ENCODE measurements around the gene KRT20.

Gene KRT20

GRCh38 chr17:40844671-40845107 lies 40.4 kb downstream of the KRT20 start:
- peaks cover 97% of the 10 kb centered on the region for H3K27me3 ChIP-seq
- H3K9me3 ChIP-seq: no peaks in the 10 kb centered on the region
- no peak overlapping the region for H3K4me3 ChIP-seq (ENCODE audit: low read depth in 1 of 2, low read length in 1 of 2)
- no peak for TF ChIP-seq CTCF (IDR thresholded peaks at IDR 0.05)
- H3K27ac ChIP-seq: no peak overlapping the region
- no peaks in the 10 kb centered on the region for H3K36me3 ChIP-seq
- H3K4me1 ChIP-seq (ENCODE audit: control insufficient read depth in 1 of 2, insufficient read depth in 1 of 2, low read depth in 1 of 2, low read length in 1 of 2): no peaks in the 10 kb centered on the region

GRCh38 chr17:40843242-40843641 lies 41.8 kb downstream of the KRT20 start:
- H3K27me3 ChIP-seq: peaks cover 97% of the 10 kb centered on the region

DNA sequence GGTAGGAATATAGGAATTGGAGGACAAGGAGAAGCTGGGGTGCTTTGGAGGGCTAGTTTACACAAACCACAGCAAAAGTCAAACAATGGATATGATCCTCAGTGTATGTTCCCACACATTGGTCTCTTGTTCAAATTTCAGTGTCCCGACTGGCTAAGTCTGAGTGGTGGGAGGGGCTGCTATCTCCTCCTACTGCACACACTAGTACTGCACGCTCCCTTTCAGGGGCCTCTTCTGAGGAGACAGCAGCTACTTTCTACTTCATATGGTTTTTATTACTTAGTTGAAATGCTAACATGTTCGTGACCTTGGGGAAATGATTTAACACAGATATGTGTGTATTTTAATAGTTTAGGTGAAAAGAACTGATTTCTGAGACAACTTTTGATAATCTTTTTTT lies 43.8 kb downstream of the KRT20 start:
- no peaks in the 10 kb centered on the region for H3K9me3 ChIP-seq
- H3K27ac ChIP-seq: no peak overlapping the region
- TF ChIP-seq CTCF (IDR thresholded peaks at IDR 0.05): no peak
- H3K4me3 ChIP-seq (ENCODE audit: low read depth in 1 of 2, low read length in 1 of 2): no peak overlapping the region
- no peaks in the 10 kb centered on the region for H3K4me1 ChIP-seq (ENCODE audit: control insufficient read depth in 1 of 2, insufficient read depth in 1 of 2, low read depth in 1 of 2, low read length in 1 of 2)
- peaks cover 90% of the 10 kb centered on the region for H3K27me3 ChIP-seq
- no peaks in the 10 kb centered on the region for H3K36me3 ChIP-seq

More at GRCh38 chr17:40843242-40843641, 41.8 kb downstream of the KRT20 start:
- H3K9me3 ChIP-seq: no peaks in the 10 kb centered on the region
- no peaks in the 10 kb centered on the region for H3K36me3 ChIP-seq
- H3K4me1 ChIP-seq (ENCODE audit: control insufficient read depth in 1 of 2, insufficient read depth in 1 of 2, low read depth in 1 of 2, low read length in 1 of 2): no peaks in the 10 kb centered on the region
- no peak for TF ChIP-seq CTCF (IDR thresholded peaks at IDR 0.05)
- no peak overlapping the region for H3K27ac ChIP-seq
- H3K4me3 ChIP-seq (ENCODE audit: low read depth in 1 of 2, low read length in 1 of 2): no peak overlapping the region

DNA sequence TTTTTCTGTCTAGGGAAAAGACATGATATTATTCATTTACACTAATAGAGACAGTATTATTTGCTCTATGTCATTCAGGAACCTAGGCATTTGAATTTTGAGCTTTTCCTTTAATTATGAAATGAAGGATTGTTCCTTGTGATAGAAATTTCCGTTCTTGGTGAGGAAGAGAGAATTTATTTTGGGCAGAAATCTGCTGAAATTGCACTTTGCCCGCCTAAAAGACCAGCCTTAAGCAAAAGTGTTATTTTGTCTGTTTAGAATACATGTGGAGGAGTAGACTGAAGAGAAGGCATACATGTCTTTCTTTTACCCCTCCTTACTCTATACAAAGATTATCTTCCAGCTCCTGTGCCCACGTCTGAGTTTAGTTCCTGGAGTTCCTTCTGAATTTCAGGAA lies 45.8 kb downstream of the KRT20 start:
- H3K36me3 ChIP-seq: no peaks in the 10 kb centered on the region
- H3K27ac ChIP-seq: no peak overlapping the region
- TF ChIP-seq CTCF (IDR thresholded peaks at IDR 0.05): no peak
- no peak overlapping the region for H3K4me3 ChIP-seq (ENCODE audit: low read depth in 1 of 2, low read length in 1 of 2)
- H3K27me3 ChIP-seq: peaks cover 69% of the 10 kb centered on the region
- H3K4me1 ChIP-seq (ENCODE audit: control insufficient read depth in 1 of 2, insufficient read depth in 1 of 2, low read depth in 1 of 2, low read length in 1 of 2): no peaks in the 10 kb centered on the region
- H3K9me3 ChIP-seq: no peaks in the 10 kb centered on the region

DNA sequence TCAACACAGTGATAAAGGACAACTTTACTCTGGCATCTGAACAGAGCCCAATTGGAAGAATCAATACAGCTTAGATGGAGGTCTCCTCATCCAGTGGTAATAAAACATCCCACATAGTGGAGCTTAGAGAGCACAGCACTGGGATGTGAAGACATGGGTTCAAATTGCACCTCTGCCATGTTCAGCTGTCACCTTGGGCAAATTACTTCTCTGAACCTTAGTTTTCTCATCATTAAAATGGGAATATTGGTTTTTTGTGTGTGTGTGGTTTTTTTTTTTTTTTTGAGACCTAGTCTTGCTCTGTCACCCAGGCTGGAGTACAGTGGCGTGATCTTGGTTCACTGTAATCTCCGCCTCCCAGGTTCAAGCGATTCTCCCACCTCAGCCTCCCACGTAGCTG lies 49.0 kb downstream of the KRT20 start:
- no peaks in the 10 kb centered on the region for H3K4me1 ChIP-seq (ENCODE audit: control insufficient read depth in 1 of 2, insufficient read depth in 1 of 2, low read depth in 1 of 2, low read length in 1 of 2)
- no peak overlapping the region for H3K27ac ChIP-seq
- no peak overlapping the region for H3K4me3 ChIP-seq (ENCODE audit: low read depth in 1 of 2, low read length in 1 of 2)
- H3K9me3 ChIP-seq: no peaks in the 10 kb centered on the region
- peaks cover 39% of the 10 kb centered on the region for H3K27me3 ChIP-seq
- TF ChIP-seq CTCF (IDR thresholded peaks at IDR 0.05): no peak
- no peaks in the 10 kb centered on the region for H3K36me3 ChIP-seq

DNA sequence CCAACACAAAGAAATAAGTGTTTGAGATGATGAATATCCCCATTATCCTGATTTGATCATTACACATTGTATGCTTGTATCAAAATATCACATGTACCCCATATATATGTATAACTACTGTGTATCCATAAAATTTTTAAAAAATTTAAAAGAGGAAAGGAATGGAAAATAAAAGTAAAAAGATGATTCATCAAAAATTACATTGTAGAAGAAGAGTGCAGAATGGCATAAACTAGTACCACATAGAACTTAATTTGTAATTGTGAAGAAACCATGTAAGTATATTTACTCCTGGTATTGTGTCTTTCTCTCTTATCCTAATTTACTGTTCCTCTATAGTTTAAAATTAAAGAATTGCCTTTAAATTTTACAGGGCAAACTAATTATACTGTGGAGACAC lies 51.2 kb downstream of the KRT20 start:
- no peaks in the 10 kb centered on the region for H3K9me3 ChIP-seq
- H3K36me3 ChIP-seq: no peaks in the 10 kb centered on the region
- H3K4me1 ChIP-seq (ENCODE audit: control insufficient read depth in 1 of 2, insufficient read depth in 1 of 2, low read depth in 1 of 2, low read length in 1 of 2): no peaks in the 10 kb centered on the region
- no peak overlapping the region for H3K4me3 ChIP-seq (ENCODE audit: low read depth in 1 of 2, low read length in 1 of 2)
- H3K27me3 ChIP-seq: peaks cover 33% of the 10 kb centered on the region
- no peak overlapping the region for H3K27ac ChIP-seq
- no peak for TF ChIP-seq CTCF (IDR thresholded peaks at IDR 0.05)
